Glomerular visceral epithelial cell (primary cell): ENCODE data around the gene SCMH1.
"Not testable (repeated sequence)": the region's sequence is repeated elsewhere in the genome, so short reads cannot be mapped to it uniquely, and the experiment has no call there.

Experiments
- DNase-seq: peaks from one replicate; pipeline ENCODE4 v3.0.0-alpha.2; 2016; ENCODE audit errors: extremely low spot score

Gene SCMH1

DNA sequence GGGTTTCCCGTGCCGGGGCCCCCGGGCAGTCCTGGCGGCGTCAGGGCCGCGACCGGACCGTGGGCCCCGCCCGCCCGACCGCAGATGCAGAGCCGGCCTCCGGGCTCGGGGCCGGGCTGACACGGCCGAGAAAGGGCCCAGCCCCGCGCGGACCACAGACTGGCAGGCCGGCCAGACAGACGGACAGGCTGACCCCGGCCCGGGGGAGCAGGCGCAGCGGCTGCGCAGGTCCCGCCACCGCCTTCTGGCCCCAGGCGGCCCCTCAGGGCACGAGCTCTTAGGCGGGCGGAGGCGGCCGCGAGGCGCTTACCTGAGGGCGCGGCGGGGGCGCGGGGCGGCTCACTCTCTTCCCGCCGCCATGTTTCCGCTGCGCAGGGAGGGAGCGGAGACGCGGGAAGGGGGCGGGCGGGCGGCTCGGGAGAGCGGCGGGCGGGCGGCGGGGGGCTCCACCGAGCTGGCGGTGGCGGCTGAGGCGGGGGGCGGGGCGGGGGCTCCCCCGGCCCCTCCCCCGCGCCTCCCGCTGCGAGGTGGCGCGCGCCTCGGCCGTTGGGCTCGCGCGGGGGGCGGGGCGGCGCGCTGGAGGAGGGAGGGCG lies at the start of gene SCMH1:
Gene SCMH1 (minus strand): TSS at position 558 of the 593 bp plus-strand sequence. CDS start 56,173 bp downstream, outside the sequence.
- peak; percentile 57 for DNase-seq

GRCh38 chr1:41291195-41291594 lies 49.1 kb upstream of the SCMH1 start:
- DNase-seq = no peak

DNA sequence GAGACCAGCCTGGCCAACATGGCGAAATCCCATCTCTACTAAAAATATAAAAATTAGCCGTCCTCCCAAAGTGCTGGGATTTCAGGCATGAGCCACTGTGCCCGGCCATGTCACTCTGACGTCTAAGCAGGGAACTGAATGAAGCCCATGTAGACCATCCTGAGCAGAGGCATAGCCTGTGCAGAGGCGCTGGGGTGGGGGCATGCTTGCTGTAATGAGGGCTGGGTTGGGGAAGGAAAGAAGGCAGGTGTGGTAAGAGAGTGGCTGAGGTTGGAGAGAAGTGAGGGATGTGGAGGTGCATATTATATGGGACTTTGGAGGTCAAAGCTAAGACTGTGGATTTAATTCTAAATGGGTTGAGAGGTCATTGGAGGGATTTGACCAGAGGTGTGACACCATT lies 47.1 kb upstream of the SCMH1 start:
- DNase-seq = no peak

DNA sequence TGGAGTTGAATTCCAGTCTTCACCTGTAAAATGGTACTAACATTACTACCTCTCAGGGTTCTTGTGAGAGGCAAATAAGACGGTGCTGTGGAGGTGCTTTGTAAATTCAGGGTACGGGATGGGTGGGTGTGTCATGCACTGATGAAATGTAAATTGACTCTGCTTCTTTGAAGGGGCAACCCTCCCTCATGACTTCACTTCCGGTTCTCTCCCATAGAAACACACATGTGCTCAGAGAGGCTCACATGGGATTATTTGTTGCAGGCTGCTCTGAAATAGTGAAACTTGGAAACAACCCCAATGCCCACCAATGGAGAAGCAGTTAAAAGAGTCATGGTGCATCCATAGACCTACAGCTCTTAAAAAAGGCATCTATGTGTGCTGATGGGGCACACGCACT lies 44.9 kb upstream of the SCMH1 start:
- DNase-seq = no peak

- DNase-seq = no peak
These were observed 44.4 kb upstream of the SCMH1 start for GRCh38 chr1:41286486-41286885.

DNA sequence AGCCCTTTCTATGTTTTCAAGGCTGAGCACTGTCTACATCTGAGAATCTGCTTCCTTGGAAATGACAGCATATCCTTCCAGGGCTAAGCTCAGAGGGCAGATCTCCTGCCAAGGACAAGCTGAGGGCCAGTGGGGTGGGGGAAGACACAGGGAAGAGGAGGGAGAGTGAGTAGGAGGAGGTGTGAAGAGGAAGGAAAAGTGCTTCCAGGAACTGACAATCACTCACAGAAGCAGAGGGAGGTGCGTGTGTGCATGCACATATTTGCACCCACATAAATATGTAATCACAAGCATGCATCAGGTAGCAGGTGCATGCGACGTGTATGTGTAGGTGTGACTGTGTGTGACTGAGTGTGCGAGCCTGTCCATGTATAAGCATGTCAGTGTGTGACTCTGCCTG lies 43.7 kb upstream of the SCMH1 start:
- DNase-seq = no peak

GRCh38 chr1:41284121-41284520 lies 42.0 kb upstream of the SCMH1 start:
- DNase-seq = no peak

DNA sequence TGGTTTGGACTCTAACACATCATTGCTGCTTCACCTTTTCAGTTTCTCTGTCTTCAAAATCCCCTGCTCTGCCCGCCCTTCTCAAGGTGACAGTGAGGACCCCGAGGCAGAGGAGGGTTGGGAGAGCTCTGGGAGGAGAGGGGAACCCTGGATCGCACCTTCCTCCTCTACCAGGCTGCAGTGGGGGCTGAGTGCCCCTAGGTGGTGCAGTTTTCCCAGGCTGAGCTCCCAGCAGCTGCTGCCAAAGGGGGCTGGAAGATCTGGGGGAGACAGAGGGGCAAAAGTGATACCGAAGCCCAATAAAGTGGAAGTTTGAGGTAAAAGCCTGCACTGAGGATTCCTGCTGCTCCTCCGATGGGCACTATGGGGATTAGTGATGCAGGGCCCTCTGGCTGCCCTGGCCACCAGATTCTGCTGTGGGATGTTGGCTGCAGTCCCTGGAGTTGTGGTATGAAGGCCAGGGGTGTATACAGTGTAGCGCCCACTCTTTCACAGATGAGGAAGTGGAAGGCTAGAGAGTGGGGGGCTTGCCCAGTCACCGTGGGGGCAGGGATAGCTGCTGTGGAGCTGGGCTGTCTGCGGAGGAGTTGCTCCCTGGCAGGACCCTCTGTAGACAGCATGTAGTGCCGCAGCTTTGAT lies 40.7 kb upstream of the SCMH1 start:
- peak; percentile 29 for DNase-seq

- DNase-seq = no peak
These were observed 39.2 kb upstream of the SCMH1 start for GRCh38 chr1:41281334-41281733.

GRCh38 chr1:41280202-41281032 lies 38.3 kb upstream of the SCMH1 start:
- no peak for DNase-seq

DNA sequence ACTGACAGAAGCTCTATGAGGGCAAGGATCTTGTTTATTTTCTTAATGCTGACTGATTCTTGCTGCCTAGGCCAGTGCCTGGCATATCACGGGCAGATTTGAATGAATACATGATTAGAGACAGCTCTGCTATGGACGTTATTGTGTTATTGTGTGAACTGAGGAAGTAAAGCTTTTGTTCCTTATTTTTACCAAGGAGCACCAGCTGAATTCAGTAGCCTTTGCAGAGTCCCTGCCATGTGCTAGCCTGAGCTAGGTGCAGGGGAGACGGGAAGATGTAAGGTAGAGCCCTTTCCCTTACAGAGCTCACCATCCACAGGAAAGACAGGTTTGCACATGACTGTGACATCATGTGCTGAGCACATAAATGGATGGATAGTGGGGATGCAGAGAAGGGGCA lies 36.0 kb upstream of the SCMH1 start:
- DNase-seq = no peak

- DNase-seq = no peak
These were observed 35.4 kb upstream of the SCMH1 start for GRCh38 chr1:41277371-41277975.

DNA sequence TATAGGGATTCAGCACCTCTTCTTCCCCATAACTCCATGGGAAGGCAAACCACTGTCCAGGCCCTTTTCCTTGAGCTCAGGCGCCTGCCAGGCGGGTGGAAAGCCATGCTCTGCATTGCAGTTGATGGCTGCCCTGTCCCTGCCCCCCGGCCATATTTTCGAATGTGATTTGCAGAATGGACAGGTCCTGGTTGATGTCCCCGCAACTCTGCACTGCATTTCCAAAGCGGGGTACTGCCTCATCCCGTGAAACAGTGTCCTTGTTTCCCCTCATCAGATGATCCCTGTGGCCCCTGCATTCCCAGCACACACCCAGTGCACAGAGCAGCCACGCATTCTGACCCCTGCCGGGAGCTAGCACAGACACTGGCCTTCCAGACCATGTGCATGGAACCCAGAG lies 33.7 kb upstream of the SCMH1 start:
- DNase-seq = no peak

GRCh38 chr1:41274752-41275545 lies 32.8 kb upstream of the SCMH1 start:
- no peak for DNase-seq

- no peak for DNase-seq
These were observed 30.5 kb upstream of the SCMH1 start for GRCh38 chr1:41272601-41273000.

- peak; percentile 85 for DNase-seq
These were observed 26.2 kb upstream of the SCMH1 start for GRCh38 chr1:41268154-41268770.

- no peak for DNase-seq
These were observed 20.0 kb upstream of the SCMH1 start for GRCh38 chr1:41261926-41262618.

DNA sequence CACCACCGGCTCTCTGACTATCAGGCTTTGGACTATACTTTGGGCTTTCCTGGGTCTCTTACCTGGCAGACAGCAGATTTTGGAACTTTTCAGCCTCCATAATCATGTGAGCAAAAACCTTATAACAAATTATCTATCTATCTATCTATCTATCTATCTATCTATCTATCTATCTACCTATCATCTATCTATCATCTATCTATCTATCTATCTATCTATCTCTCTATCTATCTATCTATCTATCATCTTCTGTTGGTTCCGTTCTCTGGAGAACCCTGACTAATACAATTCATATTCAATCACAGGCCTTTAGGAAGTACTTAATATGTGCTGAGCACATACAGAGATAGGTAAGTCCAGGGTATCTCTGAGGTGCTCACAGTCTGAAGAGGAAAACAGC lies 18.7 kb upstream of the SCMH1 start:
- DNase-seq = no peak

DNA sequence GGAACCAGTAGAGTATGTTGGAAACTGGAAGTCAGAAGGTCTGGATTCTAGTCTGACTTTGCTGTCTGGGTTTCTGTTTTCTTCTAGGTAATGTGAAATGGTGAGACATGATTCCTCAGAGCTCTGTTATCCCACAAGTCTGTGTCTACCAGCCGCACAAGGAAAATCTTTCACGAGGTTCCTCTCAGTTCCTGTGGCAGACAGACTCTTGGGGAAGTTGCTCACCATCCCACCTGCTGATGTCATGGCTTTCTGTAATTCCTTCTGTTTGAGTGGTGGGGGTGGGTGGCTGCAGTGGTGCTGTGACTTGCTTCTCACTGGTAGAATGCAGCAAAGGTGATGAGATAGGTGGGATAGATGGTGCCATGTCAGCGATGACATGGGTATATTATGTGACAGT lies 17.1 kb upstream of the SCMH1 start:
- no peak for DNase-seq

DNA sequence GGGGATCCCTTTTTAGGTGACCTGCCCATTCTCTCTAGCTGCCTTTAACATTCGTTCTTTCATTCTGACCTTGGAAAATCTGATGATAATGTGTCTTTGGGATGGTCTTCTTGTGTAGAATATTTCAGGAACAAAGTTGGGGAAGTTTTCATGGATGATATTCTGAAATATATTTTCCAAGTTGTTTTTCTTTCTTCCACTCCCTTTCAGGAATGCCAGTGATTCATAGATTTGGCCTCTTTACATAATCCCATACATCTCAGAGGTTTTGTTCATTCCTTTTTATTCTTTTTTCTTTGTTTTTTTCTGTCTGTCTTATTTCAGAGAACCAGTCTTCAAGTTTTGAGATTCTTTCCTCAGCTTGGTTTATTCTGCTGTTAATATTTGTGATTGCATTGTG lies 13.9 kb upstream of the SCMH1 start:
- no peak for DNase-seq

DNA sequence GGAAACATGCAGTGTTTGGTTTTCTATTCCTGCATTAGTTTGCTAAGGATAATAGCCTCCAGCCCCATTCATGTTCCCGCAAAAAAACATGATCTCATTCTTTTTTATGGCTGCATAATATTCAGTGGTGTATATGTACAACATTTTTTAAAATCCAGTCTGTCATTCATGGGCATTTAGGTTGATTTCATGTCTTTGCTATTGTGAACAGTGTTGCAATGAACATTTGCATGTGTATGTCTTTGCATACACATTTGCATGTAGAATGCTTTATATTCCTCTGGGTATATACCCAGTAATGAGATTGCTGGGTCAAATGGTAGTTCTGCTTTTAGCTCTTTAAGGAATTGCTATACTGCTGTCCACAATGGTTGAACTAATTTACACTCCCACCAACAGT lies 9.0 kb upstream of the SCMH1 start:
- DNase-seq = not testable (repeated sequence)
